GM12872 (cell line): ENCODE measurements around the gene SPTAN1.

Experiments used
- TF ChIP-seq, protein P1 (sequence below): IDR thresholded peaks from 3 replicates; pipeline ENCODE4 v1.5.1; 2011; ENCODE audit warnings: low read depth, mild to moderate bottlenecking, low read length, moderate library complexity; ENCODE audit not compliant: insufficient read depth

Gene SPTAN1

DNA sequence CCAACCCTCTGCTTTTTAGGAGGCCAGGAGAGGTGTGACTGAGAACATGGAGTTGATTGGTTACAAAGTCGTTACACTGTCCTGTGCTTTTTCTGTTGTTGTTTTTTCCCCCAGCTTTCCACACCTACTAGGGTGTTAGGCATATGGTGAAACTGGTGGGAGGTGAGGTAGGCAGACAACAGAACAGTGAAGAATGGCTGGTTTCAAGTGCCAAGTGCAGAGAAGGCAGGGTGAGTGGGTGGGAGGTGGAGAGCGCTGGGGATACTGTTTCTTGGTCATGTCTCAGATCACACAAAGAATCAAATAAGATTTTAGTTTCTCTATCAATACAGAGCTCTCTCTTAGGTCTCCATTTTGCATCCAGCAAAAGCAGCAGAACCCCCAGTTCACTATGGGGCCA is 2.2 kb upstream of the SPTAN1 start:
- TF ChIP-seq, protein P1, sequence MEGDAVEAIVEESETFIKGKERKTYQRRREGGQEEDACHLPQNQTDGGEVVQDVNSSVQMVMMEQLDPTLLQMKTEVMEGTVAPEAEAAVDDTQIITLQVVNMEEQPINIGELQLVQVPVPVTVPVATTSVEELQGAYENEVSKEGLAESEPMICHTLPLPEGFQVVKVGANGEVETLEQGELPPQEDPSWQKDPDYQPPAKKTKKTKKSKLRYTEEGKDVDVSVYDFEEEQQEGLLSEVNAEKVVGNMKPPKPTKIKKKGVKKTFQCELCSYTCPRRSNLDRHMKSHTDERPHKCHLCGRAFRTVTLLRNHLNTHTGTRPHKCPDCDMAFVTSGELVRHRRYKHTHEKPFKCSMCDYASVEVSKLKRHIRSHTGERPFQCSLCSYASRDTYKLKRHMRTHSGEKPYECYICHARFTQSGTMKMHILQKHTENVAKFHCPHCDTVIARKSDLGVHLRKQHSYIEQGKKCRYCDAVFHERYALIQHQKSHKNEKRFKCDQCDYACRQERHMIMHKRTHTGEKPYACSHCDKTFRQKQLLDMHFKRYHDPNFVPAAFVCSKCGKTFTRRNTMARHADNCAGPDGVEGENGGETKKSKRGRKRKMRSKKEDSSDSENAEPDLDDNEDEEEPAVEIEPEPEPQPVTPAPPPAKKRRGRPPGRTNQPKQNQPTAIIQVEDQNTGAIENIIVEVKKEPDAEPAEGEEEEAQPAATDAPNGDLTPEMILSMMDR: no peak

DNA sequence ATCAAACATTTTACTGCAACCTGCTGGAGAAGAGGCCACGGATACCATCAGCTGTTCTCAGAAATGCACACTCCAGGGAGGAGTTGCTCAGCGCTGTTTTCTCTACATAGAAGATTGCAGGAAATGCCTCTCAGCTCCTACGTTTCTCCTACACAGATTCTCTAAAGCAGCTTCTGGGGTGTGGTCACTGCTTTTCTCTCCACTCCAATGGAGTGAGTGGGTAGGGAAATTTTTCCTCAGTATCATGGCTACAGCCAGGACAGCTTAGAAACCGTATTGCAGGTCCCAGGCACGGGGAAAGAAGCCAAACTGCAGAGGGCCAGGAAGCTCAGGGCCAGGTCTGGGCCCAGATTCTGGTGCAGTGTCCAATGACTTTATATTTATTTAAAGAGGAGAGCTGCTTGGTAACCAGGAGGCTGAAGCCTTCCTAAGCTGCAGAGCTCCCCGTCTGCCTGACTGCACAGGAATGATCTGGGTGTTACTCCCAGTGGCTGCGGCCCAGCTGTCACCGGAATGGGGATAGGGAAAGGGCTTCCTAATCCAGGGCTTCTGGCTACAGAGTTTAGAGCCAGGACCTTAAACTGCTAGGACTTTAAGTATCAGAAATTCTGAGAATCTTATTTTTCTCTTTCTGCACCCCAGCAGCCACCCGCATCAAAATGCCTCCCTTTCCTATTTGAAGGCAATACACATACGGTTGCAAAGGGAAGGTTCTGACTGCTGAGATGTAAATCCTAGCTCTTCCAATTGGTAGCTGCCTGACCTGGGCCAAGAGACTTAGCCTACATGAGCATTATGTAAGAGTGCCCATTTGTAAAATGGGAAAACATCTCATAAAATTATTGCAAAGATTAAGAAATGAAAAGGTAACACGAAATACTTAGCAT is 1.4 kb upstream of the SPTAN1 start:
- TF ChIP-seq, protein P1: no peak

DNA sequence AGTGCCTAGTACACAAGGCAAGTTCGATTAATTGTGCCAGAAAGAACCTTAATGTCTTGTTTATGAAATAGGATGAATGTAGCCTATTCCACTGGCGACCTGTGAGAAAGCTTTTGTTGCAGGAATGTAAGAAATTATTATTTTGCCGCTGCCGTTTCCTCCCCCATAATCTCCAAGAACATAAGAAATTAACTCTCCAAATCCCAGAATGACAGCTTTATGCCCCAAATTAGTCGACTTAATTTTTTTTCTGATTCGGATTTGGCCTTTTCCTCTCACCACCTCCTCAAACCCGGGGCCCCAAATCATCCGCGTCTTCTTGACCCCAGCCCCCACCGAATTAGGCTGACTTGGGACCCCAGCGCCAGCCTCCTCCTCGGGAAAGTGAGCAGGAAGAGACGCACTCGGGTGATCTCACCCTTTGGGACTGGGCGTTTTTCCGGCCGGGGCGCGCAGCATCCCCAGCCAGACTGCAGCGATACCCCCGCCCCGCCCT is 682 bp upstream of the SPTAN1 start:
- TF ChIP-seq, protein P1: no peak

DNA sequence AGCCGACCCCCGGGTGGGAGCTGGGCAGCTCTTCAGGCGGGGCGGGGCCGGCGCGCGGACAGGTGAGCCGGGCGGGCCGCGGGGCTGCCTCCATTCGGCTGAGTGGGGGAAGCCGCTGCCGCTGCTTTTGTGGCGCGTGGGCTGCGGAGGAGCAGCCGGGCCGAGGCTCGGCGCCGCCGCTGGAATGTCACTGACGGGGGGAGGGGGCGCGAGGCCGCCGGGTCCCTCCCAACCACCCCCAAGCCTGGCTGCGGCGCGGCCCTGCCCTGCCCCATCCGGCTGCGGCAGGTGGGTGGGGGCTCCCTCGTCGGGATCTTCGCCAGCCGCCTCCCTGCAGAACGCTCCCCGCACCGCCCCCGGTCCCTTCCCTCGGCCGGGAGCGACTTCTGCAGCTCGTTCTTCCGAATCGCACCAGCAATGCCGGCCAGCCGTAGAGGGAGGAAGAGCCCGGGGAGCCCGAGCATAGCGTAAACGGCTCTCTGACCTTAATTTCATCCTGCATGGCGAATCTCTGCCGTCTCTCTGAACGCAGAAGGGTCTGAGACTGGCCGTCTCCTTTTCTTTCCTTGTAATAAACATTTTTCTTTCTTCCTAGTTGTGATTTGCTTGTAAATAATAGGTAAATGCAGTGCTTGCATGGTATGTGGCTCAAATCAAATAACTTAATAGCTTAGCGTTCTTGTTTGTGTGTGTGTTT is 505 bp downstream of the SPTAN1 start:
- TF ChIP-seq, protein P1: no peak

DNA sequence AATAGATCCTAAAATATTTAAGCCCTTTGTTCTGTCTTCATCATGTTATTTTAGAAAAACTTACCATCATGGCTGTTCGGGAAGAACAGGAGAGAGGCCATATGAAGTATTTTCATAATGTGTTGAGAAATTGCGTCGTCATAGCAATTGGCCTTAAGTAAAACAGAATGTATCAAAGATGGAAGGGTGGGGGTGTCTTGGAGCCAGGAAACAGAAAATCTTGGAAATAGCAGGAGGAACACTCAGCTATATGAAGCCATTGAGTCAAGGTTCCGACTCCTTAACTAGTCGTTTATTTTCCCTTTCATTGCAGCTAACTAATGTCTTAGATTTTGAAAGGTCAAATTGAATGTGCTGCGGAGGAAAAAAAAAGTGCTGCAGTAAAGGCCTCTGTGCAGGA is 1.3 kb downstream of the SPTAN1 start:
- TF ChIP-seq, protein P1: no peak

DNA sequence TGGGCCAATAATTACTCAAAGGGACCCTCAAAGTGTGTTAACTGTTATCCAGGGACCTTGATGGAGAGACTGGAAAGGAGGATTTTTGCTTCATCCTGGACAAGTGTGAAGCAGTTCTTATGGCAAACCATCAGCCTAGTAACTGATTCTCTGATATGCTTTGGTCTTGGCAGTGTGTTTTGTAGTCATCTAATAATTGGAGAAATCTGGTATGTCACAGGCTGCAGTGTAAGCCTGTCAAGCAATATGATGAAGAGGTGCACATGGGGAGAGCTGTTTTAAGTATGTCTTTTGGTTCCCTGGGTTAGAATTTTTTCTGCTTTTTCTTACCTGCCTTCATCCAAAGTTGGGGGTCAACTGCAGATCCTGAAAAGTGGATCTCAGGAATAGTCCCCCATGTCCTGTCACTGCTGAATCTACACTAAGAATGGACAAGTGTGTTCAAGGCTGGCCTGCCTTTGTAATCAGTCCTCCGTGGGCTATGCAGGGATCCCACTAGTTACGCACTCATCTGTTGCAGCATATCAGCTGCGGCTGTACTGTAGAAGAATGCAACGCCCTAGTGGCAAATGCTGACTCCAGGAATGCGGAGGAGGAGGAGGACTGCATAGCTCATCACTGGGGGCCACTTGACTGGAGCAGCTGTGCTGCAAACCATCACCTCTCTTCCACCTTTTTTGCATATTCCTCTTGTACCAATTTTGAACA is 1.9 kb downstream of the SPTAN1 start:
- TF ChIP-seq, protein P1: no peak

DNA sequence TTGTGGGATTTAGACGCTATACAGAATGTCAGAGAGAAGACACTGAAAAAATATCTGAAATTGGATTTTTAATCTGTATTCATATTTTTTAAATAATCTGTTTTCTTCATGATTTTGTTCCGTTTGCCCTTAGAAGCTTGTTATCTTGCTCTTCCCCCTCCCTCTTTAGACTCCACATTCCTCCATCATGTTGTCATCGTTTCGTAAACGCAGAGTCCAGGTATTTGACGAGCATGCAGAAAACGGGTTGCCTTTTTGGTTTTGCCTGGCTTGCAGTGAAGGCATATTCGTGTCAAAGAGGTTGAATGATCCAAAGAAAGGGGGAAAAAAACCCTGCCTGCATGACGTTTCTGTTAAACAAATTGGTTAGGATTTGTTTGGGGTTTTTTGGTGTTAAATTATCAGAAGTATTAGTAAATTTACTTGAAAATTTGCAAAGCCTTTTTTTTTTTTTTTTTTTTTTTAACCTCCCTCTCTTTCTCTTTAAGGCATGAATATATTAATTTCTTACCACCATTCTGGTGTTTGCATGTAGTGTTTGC is 2.9 kb downstream of the SPTAN1 start:
- TF ChIP-seq, protein P1: no peak
